HG03095 (cell line): ENCODE measurements around the gene WBP1L.
A peak's percentile ranks its signal among the peaks of the same experiment; 100 is the strongest.
"Not testable (repeated sequence)": the region's sequence is repeated elsewhere in the genome, so short reads cannot be mapped to it uniquely, and the experiment has no call there.

Experiments used
- ATAC-seq: cut with Tn5 transposase; IDR thresholded peaks from one replicate; pipeline ENCODE4 v1.9.1; 2021; ENCODE audit warnings: moderate library complexity; ENCODE audit not compliant: unreplicated experiment

The WBP1L gene

GRCh38 chr10:102743588-102744373 is at the start of gene WBP1L:
WBP1L (plus strand) TSS chr10:102743948; CDS start chr10:102744054, 106 bp downstream.
- ATAC-seq = peak; percentile 94

- ATAC-seq = not testable (repeated sequence)
Observed at GRCh38 chr10:102695401-102695800, 48.3 kb upstream of the WBP1L start.

GRCh38 chr10:102696736-102697135 is 47.0 kb upstream of the WBP1L start:
- ATAC-seq = no peak

GRCh38 chr10:102698894-102699293 is 44.9 kb upstream of the WBP1L start:
- ATAC-seq = no peak

- no peak for ATAC-seq
Observed at GRCh38 chr10:102701272-102701671, 42.5 kb upstream of the WBP1L start.

GRCh38 chr10:102701796-102702195 is 42.0 kb upstream of the WBP1L start:
- ATAC-seq = no peak

- no peak for ATAC-seq
Observed at GRCh38 chr10:102702742-102703141, 41.0 kb upstream of the WBP1L start.

- no peak for ATAC-seq
Observed at GRCh38 chr10:102704915-102705314, 38.8 kb upstream of the WBP1L start.

GRCh38 chr10:102705531-102705930 is 38.2 kb upstream of the WBP1L start:
- ATAC-seq = no peak

- ATAC-seq = no peak
Observed at GRCh38 chr10:102710609-102711008, 33.1 kb upstream of the WBP1L start.

- ATAC-seq = no peak
Observed at GRCh38 chr10:102712089-102712488, 31.7 kb upstream of the WBP1L start.

GRCh38 chr10:102712843-102713538 is 30.8 kb upstream of the WBP1L start:
- no peak for ATAC-seq

- ATAC-seq = peak; percentile 34
Observed at GRCh38 chr10:102713539-102713813, 30.3 kb upstream of the WBP1L start.

GRCh38 chr10:102713814-102714620 is 29.7 kb upstream of the WBP1L start, which contains the start of gene ARL3:
ARL3 (minus strand) TSS chr10:102714397; CDS start chr10:102714275, 122 bp downstream.
- ATAC-seq = peak; percentile 77

GRCh38 chr10:102714621-102715455 is 28.9 kb upstream of the WBP1L start, which contains the start of gene SFXN2:
SFXN2 (plus strand) TSS chr10:102714636; CDS start chr10:102726637, 12,001 bp downstream.
- ATAC-seq = peak; percentile 17

- ATAC-seq = no peak
Observed at GRCh38 chr10:102715880-102716279, 27.9 kb upstream of the WBP1L start.

- ATAC-seq = not testable (repeated sequence)
Observed at GRCh38 chr10:102716900-102717565, 26.7 kb upstream of the WBP1L start.

- no peak for ATAC-seq
Observed at GRCh38 chr10:102718220-102718619, 25.5 kb upstream of the WBP1L start.

- no peak for ATAC-seq
Observed at GRCh38 chr10:102720337-102720736, 23.4 kb upstream of the WBP1L start.

GRCh38 chr10:102720775-102721301 is 22.9 kb upstream of the WBP1L start:
- ATAC-seq = no peak
